HG02852 (cell line): ENCODE data around the gene RUBCNL.

ENCODE experiments used
- ATAC-seq: cut with Tn5 transposase; IDR thresholded peaks from one replicate; pipeline ENCODE4 v1.9.1; 2021; ENCODE audit warnings: mild to moderate bottlenecking, moderate library complexity; ENCODE audit not compliant: unreplicated experiment

The RUBCNL gene

DNA sequence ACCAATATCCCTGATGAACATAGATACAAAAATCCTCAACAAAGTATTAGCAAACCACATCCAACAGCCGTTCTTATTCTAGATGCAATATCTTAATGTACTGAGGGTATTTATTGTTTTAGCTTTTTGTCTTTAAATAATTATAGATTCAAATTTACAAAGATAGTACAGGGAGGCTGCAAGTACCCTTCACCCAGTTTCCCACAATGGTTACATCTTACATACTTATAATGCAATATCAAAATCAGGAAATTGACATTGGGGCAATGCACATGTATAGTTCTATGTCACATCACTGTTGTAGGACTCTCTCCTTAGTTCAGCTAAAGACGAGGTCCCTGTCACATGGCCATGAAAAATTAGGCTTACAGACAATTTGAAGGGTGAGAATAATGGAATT is 75.8 kb downstream of the RUBCNL start:
- no peak for ATAC-seq

GRCh38 chr13:46310066-46310465 is 77.0 kb downstream of the RUBCNL start:
- ATAC-seq: no peak

GRCh38 chr13:46307554-46307953 is 79.5 kb downstream of the RUBCNL start:
- no peak for ATAC-seq

GRCh38 chr13:46304546-46304945 is 82.5 kb downstream of the RUBCNL start:
- ATAC-seq: no peak

- no peak for ATAC-seq
Observed at GRCh38 chr13:46303742-46304385, 83.2 kb downstream of the RUBCNL start.

DNA sequence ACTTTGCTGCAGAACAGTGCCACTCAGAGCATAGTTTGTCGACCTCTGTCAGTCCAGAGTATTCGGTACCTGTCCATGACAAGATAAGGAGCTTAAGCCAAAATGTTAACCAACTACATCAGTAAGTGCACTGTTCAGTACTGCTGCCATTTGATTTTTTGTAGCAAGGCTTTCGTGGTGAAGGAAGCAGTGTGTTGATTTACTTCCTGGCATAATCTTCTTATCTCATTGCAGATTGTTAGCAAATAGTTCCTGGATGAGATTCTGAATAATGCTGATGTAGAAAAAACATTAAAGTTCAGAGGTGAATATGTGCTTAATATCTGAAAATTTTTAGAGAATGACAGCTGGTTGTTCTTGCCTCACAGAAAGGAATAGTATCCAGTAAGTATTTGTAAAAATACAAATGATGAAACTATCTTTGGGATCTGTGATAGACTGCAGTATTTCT is 89.7 kb downstream of the RUBCNL start:
- no peak for ATAC-seq

DNA sequence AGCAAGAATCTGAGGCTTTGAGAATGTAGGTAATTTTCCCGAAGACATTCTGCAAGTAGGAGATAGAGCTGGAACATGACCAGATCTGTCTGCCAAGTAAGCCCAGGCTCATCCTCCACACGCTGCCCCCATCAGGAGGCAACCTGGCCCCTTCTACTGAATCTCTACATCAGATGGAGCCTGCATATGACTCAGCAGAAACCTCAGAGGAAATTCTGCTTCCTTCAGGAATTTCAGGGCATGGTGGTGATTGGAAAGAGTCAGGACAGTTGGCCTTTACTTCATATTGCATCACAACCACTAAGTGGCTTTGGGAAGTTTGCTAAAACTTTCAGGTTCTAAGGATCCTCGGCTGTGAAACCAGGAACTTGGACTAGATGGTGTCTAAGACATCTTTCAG is 90.1 kb downstream of the RUBCNL start:
- ATAC-seq: no peak

DNA sequence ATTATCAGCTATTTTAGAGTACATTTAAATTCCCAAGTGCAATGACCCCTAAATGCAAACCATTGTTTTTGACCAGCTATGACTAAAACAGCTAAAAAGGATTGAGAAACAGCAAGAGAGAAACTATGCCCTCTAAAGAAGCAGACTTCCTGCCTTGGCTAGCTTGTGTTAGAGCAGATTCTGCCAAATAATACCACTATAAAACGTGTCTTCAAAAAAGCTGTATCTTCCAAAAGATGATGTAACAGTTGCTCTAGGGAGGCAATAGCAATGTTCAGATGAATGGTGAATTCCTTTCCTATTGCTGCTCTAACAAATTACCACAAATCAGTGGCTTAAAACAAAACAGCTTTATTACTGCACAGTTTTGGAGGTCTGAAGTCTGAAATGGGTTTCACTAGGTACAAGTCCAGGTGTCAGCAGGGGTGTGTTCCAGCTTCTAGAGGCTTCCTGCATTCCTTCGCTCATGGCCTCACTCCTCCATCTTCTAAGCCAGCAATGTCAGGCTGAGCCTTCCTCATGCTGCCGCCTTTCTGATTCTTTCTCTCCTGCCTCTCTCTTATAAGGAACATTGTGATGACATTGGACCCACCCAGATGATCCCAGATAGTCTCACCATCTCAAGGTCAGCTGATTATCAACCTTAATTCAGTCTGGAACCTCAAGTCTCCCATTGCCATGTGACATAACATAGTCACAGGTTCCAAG is 90.8 kb downstream of the RUBCNL start:
- peak; percentile 40 for ATAC-seq

- ATAC-seq: peak; percentile 83
Observed at GRCh38 chr13:46295491-46296114, 91.4 kb downstream of the RUBCNL start.

DNA sequence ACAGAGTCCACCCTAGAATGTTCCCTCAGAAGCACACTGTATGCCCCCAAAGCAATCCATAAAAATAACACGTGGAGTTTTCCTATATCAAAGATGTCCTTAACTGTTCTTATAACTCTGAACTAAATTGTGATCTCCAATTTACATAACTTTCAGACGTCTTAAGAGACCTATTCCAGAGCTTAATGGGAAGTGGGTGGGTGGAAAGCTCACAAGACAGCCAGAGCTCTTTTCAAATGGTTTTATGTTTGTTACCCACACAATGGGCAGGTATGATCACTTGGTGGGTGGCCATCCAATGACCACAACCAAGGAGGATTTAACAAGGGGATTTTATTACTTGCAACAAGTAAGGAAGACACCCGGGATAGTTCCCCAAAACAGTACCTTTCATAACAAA is 93.6 kb downstream of the RUBCNL start:
- no peak for ATAC-seq
